H1 (cell line): ENCODE results near the gene CNTN5. TPM values are rescaled to one million over a fixed set of nuclear protein-coding genes. Genes with fewer than 3 reads are reported as not detected.

ENCODE experiments used
- CBX5 ChIP-seq: fragments of 300-800, 300-1000 bp; sonication (generic); IDR thresholded peaks from 2 replicates; pipeline ENCODE4 v1.7.1; 2016; ENCODE audit warnings: antibody characterized with exemption, low read length, low read depth
- EP300 ChIP-seq, 2 experiments: IDR thresholded peaks; 1 replicate in 1 of 2; 2 replicates in 1 of 2; pipeline ENCODE4 v1.6.1; 2011 to 2012; ENCODE audit warnings: low read depth in 2 of 2, low read length in 2 of 2, mild to moderate bottlenecking in 2 of 2, borderline replicate concordance in 1 of 2, inconsistent platforms in 1 of 2, moderate library complexity in 1 of 2
- GABPA ChIP-seq: IDR thresholded peaks from 2 replicates; pipeline ENCODE4 v1.6.1; 2011; ENCODE audit warnings: mild to moderate bottlenecking, low read length, moderate library complexity, borderline replicate concordance; ENCODE audit not compliant: insufficient read depth
- HDAC2 ChIP-seq, 2 experiments: fragments of 300-600 bp in 1 of 2; sonication (generic) in 1 of 2; IDR thresholded peaks; 2 replicates each; pipeline ENCODE4 v1.6.1; 2011 to 2012; ENCODE audit warnings: low read depth in 2 of 2, low read length in 2 of 2, mild to moderate bottlenecking in 2 of 2, moderate library complexity in 2 of 2, borderline replicate concordance in 1 of 2, inconsistent platforms in 1 of 2
- SAP30 ChIP-seq: fragments of 300-600 bp; sonication (generic); IDR thresholded peaks from 2 replicates; pipeline ENCODE4 v1.7.1; 2012; ENCODE audit warnings: low read length, moderate library complexity, mild to moderate bottlenecking, inconsistent platforms; ENCODE audit not compliant: insufficient read depth, insufficient replicate concordance
- polyA plus RNA-seq, 7 experiments: library from polyadenylated mRNA; depleted of rRNA in 3 of 7; stranded (reverse) in 5 of 7; unstranded in 2 of 7; fragments of >200 nt in 5 of 7; fragments of 200-250 nt in 2 of 7; gene quantifications; 1 replicate in 5 of 7; 2 replicates in 1 of 7; 4 replicates in 1 of 7; pipeline versions ENCODE4 v1.2.1 to v1.2.3, GENCODE V29; 2011 to 2013; ENCODE audit warnings: missing spikeins in 2 of 7, mixed read lengths in 2 of 7
- total RNA-seq: library from RNA; stranded (reverse); fragmentation: NEBNext Ultra II Directional; extraction: Animal tissue kit (Norgen Biotek cat#: 25700); gene quantifications from 2 replicates; pipeline ENCODE4 v1.2.1, GENCODE V29; 2021

CNTN5 gene
- total and polyA plus RNA-seq, 2 of the 8 experiments (the other 6 are each of a cell fraction or from before 2014, with no cell fraction given), result not detected

DNA sequence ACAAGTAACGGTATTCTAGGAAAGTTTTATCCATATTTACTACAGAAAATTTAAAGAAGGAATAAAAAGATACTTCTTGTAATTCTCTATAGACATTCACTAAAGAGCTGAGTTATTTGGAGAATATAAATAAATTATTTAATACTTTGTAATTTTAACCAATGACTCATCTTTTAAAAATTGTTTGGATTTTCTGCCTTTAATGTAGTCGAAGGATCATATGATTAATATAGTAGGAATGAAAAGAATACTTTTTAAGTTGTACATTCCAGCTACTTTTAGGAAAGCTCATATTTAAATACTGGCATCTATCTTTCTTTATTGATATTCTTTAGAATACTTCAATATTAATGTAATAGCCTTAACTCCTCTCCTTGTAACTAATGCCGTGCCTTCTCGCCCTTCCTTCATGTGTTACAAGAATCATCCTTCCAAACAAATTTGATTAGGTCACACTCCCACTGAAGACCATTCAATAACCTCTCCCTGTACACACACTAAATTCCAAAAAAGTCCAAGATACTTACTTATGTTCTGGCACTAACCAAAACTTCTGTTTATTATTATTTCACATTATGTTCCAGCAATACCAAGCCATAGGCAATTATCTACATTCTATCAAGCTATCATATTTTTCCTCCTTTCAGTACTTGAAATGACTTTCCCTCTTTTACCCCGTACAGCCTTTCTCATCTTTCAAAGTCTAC, 501.9 kb downstream of the CNTN5 start (continued):
- TF ChIP-seq CBX5 (no peak), GABPA (no peak), HDAC2 (IDR thresholded peaks at IDR 0.05; ENCODE audit: borderline replicate concordance in 1 of 2, low read depth in 2 of 2, low read length in 2 of 2) (no peak), SAP30 (no peak), EP300 (IDR thresholded peaks at IDR 0.05; ENCODE audit: borderline replicate concordance in 1 of 2, low read depth in 2 of 2, low read length in 2 of 2) (no peak)
